ENCODE data around the gene PTGFR. TPM values are rescaled to one million over a fixed set of nuclear protein-coding genes. Genes with fewer than 3 reads are reported as not detected.

Gene PTGFR
- polyA plus RNA-seq, 1 donor (not counting 4 experiments of a cell fraction or from before 2014, with no cell fraction given) = not detected

DNA sequence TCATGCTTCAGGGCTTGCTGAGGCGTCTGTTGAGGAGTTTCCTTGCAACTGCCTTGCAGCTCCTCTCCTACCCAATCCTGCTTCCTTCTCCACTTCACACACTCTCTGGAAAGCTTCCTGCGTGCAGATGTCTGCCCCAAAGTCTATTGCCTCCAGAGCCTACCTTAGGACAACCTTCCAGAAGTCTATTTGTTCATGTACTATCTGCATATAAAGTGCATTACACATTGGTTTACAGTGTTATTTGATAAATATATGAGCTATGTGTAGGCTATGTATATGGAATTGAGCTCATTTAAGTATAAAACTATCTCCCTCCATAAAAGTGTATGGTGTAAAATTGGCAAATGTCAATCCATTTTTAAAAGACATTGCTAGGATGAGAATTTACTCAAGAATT lies 9.8 kb downstream of the PTGFR start:
- Histone ChIP-seq H3K9ac (ENCODE audit: control insufficient read depth, extremely low read depth, insufficient read depth, low read length) (no peak overlapping the region), H4K20me1 (ENCODE audit: control insufficient read depth, extremely low read depth, insufficient read depth, low read length) (no peaks in the 10 kb centered on the region), H3K9me3 (ENCODE audit: control insufficient read depth, low read depth, low read length) (no peaks in the 10 kb centered on the region), H3K4me3 (ENCODE audit: control insufficient read depth in 2 of 3, extremely low read depth in 1 of 3, insufficient read depth in 2 of 3, low read depth in 1 of 3, low read length in 3 of 3) (no peak overlapping the region), H3K4me2 (ENCODE audit: control insufficient read depth, extremely low read depth, insufficient read depth, low read depth, low read length) (no peak overlapping the region), H3K36me3 (ENCODE audit: control insufficient read depth in 2 of 2, extremely low read depth in 1 of 2, insufficient read depth in 2 of 2, low read length in 2 of 2) (no peaks in the 10 kb centered on the region), H3K9me1 (ENCODE audit: control insufficient read depth, extremely low read depth, insufficient read depth, low read length) (no peaks in the 10 kb centered on the region), H2AFZ (ENCODE audit: control insufficient read depth, low read length) (no peak overlapping the region), H3K4me1 (ENCODE audit: control insufficient read depth, extremely low read depth, insufficient read depth, low read length) (no peaks in the 10 kb centered on the region), H3K27me3 (ENCODE audit: control insufficient read depth, extremely low read depth, insufficient read depth, low read length) (no peaks in the 10 kb centered on the region), H3K27ac (ENCODE audit: control insufficient read depth, insufficient read depth, low read length) (no peak overlapping the region), H3K79me2 (ENCODE audit: control insufficient read depth, insufficient read depth, low read length) (no peaks in the 10 kb centered on the region)
- FAIRE-seq = no peak
- TF ChIP-seq EZH2 (IDR thresholded peaks at IDR 0.05; ENCODE audit: low read length) = no peak
- TF ChIP-seq, protein P1, sequence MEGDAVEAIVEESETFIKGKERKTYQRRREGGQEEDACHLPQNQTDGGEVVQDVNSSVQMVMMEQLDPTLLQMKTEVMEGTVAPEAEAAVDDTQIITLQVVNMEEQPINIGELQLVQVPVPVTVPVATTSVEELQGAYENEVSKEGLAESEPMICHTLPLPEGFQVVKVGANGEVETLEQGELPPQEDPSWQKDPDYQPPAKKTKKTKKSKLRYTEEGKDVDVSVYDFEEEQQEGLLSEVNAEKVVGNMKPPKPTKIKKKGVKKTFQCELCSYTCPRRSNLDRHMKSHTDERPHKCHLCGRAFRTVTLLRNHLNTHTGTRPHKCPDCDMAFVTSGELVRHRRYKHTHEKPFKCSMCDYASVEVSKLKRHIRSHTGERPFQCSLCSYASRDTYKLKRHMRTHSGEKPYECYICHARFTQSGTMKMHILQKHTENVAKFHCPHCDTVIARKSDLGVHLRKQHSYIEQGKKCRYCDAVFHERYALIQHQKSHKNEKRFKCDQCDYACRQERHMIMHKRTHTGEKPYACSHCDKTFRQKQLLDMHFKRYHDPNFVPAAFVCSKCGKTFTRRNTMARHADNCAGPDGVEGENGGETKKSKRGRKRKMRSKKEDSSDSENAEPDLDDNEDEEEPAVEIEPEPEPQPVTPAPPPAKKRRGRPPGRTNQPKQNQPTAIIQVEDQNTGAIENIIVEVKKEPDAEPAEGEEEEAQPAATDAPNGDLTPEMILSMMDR (optimal IDR thresholded peaks at IDR 0.05 in 1 of 3, IDR thresholded peaks at IDR 0.05 in 1 of 3, conservative IDR thresholded peaks at IDR 0.05 in 1 of 3; ENCODE audit: extremely low read depth in 1 of 3, insufficient read depth in 2 of 3, low read length in 3 of 3) = no peak
- dilution Hi-C loops (cut with MboI; ENCODE audit: extremely low pct_ligation_motif_present, low sequenced_read_pairs) = no loop called here
- DNase-seq (ENCODE audit: low read depth, low spot score) = no peak

DNA sequence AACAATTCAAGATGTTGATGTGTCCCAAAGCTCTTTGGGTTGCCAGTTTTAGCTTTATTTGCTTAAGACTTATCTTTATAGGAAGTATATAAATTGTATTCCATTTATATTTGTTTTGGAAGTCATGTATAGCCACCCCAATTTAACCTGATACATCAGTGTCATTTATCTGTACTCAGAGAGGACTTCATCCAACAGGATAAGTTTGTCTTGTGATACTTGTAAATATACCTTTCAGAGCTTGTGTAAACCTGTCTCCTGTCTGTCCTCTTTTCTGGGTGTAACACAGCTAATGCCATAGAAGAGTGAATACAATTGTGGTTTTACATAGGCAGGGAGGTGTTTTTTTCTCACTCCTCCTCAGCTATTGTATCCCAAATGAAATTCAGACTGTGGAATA lies 10.4 kb downstream of the PTGFR start:
- Histone ChIP-seq H3K79me2 (ENCODE audit: control insufficient read depth, insufficient read depth, low read length) (no peaks in the 10 kb centered on the region), H2AFZ (ENCODE audit: control insufficient read depth, low read length) (no peak overlapping the region), H3K36me3 (ENCODE audit: control insufficient read depth in 2 of 2, extremely low read depth in 1 of 2, insufficient read depth in 2 of 2, low read length in 2 of 2) (no peaks in the 10 kb centered on the region), H4K20me1 (ENCODE audit: control insufficient read depth, extremely low read depth, insufficient read depth, low read length) (no peaks in the 10 kb centered on the region), H3K27ac (ENCODE audit: control insufficient read depth, insufficient read depth, low read length) (no peak overlapping the region), H3K9ac (ENCODE audit: control insufficient read depth, extremely low read depth, insufficient read depth, low read length) (no peak overlapping the region), H3K9me3 (ENCODE audit: control insufficient read depth, low read depth, low read length) (no peaks in the 10 kb centered on the region), H3K4me3 (ENCODE audit: control insufficient read depth in 2 of 3, extremely low read depth in 1 of 3, insufficient read depth in 2 of 3, low read depth in 1 of 3, low read length in 3 of 3) (no peak overlapping the region), H3K9me1 (ENCODE audit: control insufficient read depth, extremely low read depth, insufficient read depth, low read length) (no peaks in the 10 kb centered on the region), H3K27me3 (ENCODE audit: control insufficient read depth, extremely low read depth, insufficient read depth, low read length) (no peaks in the 10 kb centered on the region), H3K4me1 (ENCODE audit: control insufficient read depth, extremely low read depth, insufficient read depth, low read length) (no peaks in the 10 kb centered on the region), H3K4me2 (ENCODE audit: control insufficient read depth, extremely low read depth, insufficient read depth, low read depth, low read length) (no peak overlapping the region)
- dilution Hi-C loops (cut with MboI; ENCODE audit: extremely low pct_ligation_motif_present, low sequenced_read_pairs) = no loop called here
- no peak for TF ChIP-seq EZH2 (IDR thresholded peaks at IDR 0.05; ENCODE audit: low read length)
- TF ChIP-seq, protein P1 (optimal IDR thresholded peaks at IDR 0.05 in 1 of 3, IDR thresholded peaks at IDR 0.05 in 1 of 3, conservative IDR thresholded peaks at IDR 0.05 in 1 of 3; ENCODE audit: extremely low read depth in 1 of 3, insufficient read depth in 2 of 3, low read length in 3 of 3) = no peak
- FAIRE-seq = no peak
- DNase-seq (ENCODE audit: low read depth, low spot score) = no peak
